ENCODE results near the gene GPR18.

The GPR18 gene

DNA sequence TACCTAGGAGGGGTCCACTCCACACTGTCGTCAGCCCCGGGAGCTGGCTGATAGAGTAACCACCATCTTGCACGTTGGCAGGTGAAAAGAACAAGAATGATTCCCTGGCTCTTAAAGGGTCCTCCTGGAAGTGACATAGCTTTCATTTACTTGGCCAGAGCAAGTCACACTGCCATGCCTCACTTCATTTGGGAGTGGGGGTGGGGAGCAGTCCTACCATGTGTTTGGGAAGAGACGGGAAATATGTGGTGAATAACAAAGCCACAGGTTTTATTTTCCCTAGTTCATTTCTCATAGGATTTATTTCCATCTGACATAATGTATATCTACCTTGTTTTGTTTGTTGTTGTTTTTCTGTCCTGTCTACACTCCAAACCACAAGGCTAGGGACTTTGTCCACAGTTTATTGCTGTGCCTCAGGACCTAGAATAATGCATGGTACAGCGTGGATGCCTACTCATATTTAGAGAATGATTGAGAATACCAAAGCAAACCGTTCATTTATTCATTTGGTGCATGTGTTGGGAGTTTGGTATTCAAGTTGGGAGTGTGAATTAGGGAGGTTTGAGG lies 30.8 kb downstream of the GPR18 start:
- no peak overlapping the region for H3K4me3 ChIP-seq (ENCODE audit: low read depth in 1 of 2, low read length in 2 of 2)
- H3K36me3 ChIP-seq (ENCODE audit: control insufficient read depth in 1 of 2, insufficient read depth in 2 of 2, low read length in 2 of 2) = no peaks in the 10 kb centered on the region
- no peaks in the 10 kb centered on the region for H3K27me3 ChIP-seq (ENCODE audit: low read depth, low read length)
- H3K4me1 ChIP-seq (ENCODE audit: control insufficient read depth in 1 of 2, insufficient read depth in 2 of 2, low read length in 2 of 2) = peaks cover 7 to 28% of the 10 kb centered on the region in 2 donors
- H3K9me3 ChIP-seq (ENCODE audit: control insufficient read depth in 1 of 2, low read length in 2 of 2) = no peaks in the 10 kb centered on the region
- H3K27ac ChIP-seq (ENCODE audit: low read length) = no peak overlapping the region

DNA sequence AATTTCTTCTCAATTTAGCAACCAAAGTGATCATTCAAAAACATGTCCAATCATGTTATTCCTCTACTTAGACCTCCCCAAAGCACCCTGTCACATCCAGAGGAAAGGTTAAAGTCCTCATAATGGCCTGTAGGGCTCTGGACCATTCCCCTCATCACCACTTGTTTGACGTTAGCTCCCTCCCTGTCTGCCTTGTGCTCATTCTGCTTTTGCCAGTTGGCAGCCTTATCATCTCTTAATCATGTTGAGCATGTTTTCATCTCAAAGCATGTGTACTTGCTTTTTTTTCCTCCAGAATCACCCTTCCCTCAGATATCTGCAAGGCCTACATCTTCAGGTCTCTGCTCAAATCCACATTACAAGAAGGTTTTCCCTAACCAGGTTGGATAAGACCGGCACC lies 31.7 kb downstream of the GPR18 start:
- Histone ChIP-seq H3K9me3 (ENCODE audit: control insufficient read depth in 1 of 2, low read length in 2 of 2) (no peaks in the 10 kb centered on the region), H3K27me3 (ENCODE audit: low read depth, low read length) (no peaks in the 10 kb centered on the region), H3K36me3 (ENCODE audit: control insufficient read depth in 1 of 2, insufficient read depth in 2 of 2, low read length in 2 of 2) (no peaks in the 10 kb centered on the region), H3K4me1 (ENCODE audit: control insufficient read depth in 1 of 2, insufficient read depth in 2 of 2, low read length in 2 of 2) (peaks cover 7 to 28% of the 10 kb centered on the region in 2 donors), H3K4me3 (ENCODE audit: low read depth in 1 of 2, low read length in 2 of 2) (no peak overlapping the region), H3K27ac (ENCODE audit: low read length) (no peak overlapping the region)

DNA sequence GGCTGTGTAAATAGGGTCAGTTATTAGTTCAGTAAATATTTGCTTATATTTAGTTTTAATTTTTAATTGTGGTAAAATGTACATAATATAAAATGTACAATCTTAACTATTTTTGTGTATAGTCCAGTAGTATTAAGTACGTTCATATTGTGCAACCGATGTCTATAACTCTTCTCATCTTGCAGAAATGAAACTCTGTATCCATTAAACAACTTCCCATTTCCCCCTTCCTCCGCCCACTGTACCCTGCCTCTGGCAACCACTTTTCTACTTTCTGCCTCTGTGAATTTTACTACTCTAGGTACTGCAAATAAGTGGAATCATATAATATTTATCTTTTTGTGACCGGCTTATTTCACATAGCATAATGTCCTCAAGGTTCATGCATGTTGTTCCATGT lies 33.1 kb downstream of the GPR18 start:
- Histone ChIP-seq H3K27ac (ENCODE audit: low read length) (no peak overlapping the region), H3K4me1 (ENCODE audit: control insufficient read depth in 1 of 2, insufficient read depth in 2 of 2, low read length in 2 of 2) (peaks cover 7 to 30% of the 10 kb centered on the region in 2 donors), H3K4me3 (ENCODE audit: low read depth in 1 of 2, low read length in 2 of 2) (no peak overlapping the region), H3K27me3 (ENCODE audit: low read depth, low read length) (no peaks in the 10 kb centered on the region), H3K9me3 (ENCODE audit: control insufficient read depth in 1 of 2, low read length in 2 of 2) (no peaks in the 10 kb centered on the region), H3K36me3 (ENCODE audit: control insufficient read depth in 1 of 2, insufficient read depth in 2 of 2, low read length in 2 of 2) (no peaks in the 10 kb centered on the region)

- no peaks in the 10 kb centered on the region for H3K9me3 ChIP-seq (ENCODE audit: control insufficient read depth in 1 of 2, low read length in 2 of 2)
- no peaks in the 10 kb centered on the region for H3K36me3 ChIP-seq (ENCODE audit: control insufficient read depth in 1 of 2, insufficient read depth in 2 of 2, low read length in 2 of 2)
- no peak overlapping the region for H3K4me3 ChIP-seq (ENCODE audit: low read depth in 1 of 2, low read length in 2 of 2)
- peaks cover 7 to 33% of the 10 kb centered on the region in 2 donors for H3K4me1 ChIP-seq (ENCODE audit: control insufficient read depth in 1 of 2, insufficient read depth in 2 of 2, low read length in 2 of 2)
- H3K27ac ChIP-seq (ENCODE audit: low read length) = no peak overlapping the region
- H3K27me3 ChIP-seq (ENCODE audit: low read depth, low read length) = no peaks in the 10 kb centered on the region
Observed at GRCh38 chr13:99224021-99224420, 34.2 kb downstream of the GPR18 start.

- Histone ChIP-seq H3K36me3 (ENCODE audit: control insufficient read depth in 1 of 2, insufficient read depth in 2 of 2, low read length in 2 of 2) (no peaks in the 10 kb centered on the region), H3K9me3 (ENCODE audit: control insufficient read depth in 1 of 2, low read length in 2 of 2) (no peaks in the 10 kb centered on the region), H3K4me1 (ENCODE audit: control insufficient read depth in 1 of 2, insufficient read depth in 2 of 2, low read length in 2 of 2) (peaks cover 9 to 33% of the 10 kb centered on the region in 2 donors), H3K27me3 (ENCODE audit: low read depth, low read length) (no peaks in the 10 kb centered on the region), H3K27ac (ENCODE audit: low read length) (no peak overlapping the region), H3K4me3 (ENCODE audit: low read depth in 1 of 2, low read length in 2 of 2) (no peak overlapping the region)
Observed at GRCh38 chr13:99223587-99223986, 34.6 kb downstream of the GPR18 start.

DNA sequence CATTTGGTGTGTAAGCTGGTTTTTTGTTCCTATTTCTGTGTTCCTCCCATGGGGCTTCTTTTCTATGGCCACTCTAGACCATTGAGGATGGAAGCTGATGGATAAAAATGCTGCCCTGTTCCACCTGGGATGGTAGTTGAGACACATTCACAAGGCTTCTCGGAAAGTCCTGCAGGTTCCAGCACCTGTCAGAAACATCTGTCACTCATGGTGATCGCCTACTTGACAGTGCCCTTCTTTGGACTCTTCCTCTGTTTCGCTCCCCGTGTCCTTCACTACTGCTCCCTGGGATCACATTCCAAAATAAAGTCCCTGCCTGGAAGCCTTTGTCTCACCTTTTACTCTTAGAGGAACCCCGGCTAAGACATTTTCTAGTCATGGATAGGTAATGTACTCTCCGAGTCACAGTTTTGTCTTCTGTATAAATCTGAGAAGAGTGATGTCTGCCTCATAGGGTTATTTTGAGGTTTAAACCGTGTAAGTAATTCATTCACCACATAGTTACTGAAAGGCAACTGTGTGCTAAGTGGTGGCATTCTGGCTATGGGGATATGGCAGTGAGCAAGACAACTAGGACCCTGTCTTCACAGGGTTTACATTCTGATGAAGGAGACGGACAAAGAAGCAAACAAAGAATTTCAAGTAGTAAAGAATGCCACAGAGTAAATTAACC lies 36.5 kb downstream of the GPR18 start:
- no peaks in the 10 kb centered on the region for H3K36me3 ChIP-seq (ENCODE audit: control insufficient read depth in 1 of 2, insufficient read depth in 2 of 2, low read length in 2 of 2)
- peaks cover 15 to 40% of the 10 kb centered on the region in 2 donors for H3K4me1 ChIP-seq (ENCODE audit: control insufficient read depth in 1 of 2, insufficient read depth in 2 of 2, low read length in 2 of 2)
- no peaks in the 10 kb centered on the region for H3K9me3 ChIP-seq (ENCODE audit: control insufficient read depth in 1 of 2, low read length in 2 of 2)
- H3K4me3 ChIP-seq (ENCODE audit: low read depth in 1 of 2, low read length in 2 of 2) = no peak overlapping the region
- H3K27ac ChIP-seq (ENCODE audit: low read length) = no peak overlapping the region
- no peaks in the 10 kb centered on the region for H3K27me3 ChIP-seq (ENCODE audit: low read depth, low read length)

- Histone ChIP-seq H3K4me1 (ENCODE audit: control insufficient read depth in 1 of 2, insufficient read depth in 2 of 2, low read length in 2 of 2) (peaks cover 8 to 26% of the 10 kb centered on the region in 2 donors), H3K9me3 (ENCODE audit: control insufficient read depth in 1 of 2, low read length in 2 of 2) (no peaks in the 10 kb centered on the region), H3K27ac (ENCODE audit: low read length) (no peak overlapping the region), H3K36me3 (ENCODE audit: control insufficient read depth in 1 of 2, insufficient read depth in 2 of 2, low read length in 2 of 2) (no peaks in the 10 kb centered on the region), H3K4me3 (ENCODE audit: low read depth in 1 of 2, low read length in 2 of 2) (no peak overlapping the region), H3K27me3 (ENCODE audit: low read depth, low read length) (no peaks in the 10 kb centered on the region)
Observed at GRCh38 chr13:99220199-99220935, 37.8 kb downstream of the GPR18 start.

- peak overlapping the region; percentile 16 for H3K27ac ChIP-seq (ENCODE audit: low read length)
Observed at GRCh38 chr13:99218969-99219368, 39.2 kb downstream of the GPR18 start.

DNA sequence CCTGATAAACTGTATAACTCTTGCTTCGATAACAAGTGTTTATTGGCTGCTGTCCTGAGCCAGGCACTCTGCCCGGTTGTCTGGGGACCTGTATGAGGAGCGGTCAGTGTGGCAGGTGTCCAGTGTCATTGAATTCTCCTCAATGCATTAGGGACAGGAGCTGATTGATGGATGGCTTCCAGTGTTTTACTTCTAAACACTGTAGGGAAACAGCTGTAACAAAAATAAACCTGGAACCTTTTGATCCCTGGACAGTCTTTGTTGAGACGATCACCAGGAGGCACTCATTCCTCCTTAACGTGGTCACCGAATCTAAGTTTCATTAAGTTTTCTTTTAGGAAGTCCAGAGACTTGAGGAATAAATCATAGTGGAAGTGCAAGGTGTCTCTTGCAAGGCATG lies 39.6 kb downstream of the GPR18 start:
- peak overlapping the region; percentile 16 for H3K27ac ChIP-seq (ENCODE audit: low read length)
- H3K4me3 ChIP-seq (ENCODE audit: low read depth in 1 of 2, low read length in 2 of 2) = no peak overlapping the region

More at GRCh38 chr13:99218969-99219368, 39.2 kb downstream of the GPR18 start:
- Histone ChIP-seq H3K27me3 (ENCODE audit: low read depth, low read length) (no peaks in the 10 kb centered on the region), H3K36me3 (ENCODE audit: control insufficient read depth in 1 of 2, insufficient read depth in 2 of 2, low read length in 2 of 2) (no peaks in the 10 kb centered on the region), H3K4me1 (ENCODE audit: control insufficient read depth in 1 of 2, insufficient read depth in 2 of 2, low read length in 2 of 2) (peaks cover 8 to 29% of the 10 kb centered on the region in 2 donors), H3K4me3 (ENCODE audit: low read depth in 1 of 2, low read length in 2 of 2) (no peak overlapping the region), H3K9me3 (ENCODE audit: control insufficient read depth in 1 of 2, low read length in 2 of 2) (no peaks in the 10 kb centered on the region)

DNA sequence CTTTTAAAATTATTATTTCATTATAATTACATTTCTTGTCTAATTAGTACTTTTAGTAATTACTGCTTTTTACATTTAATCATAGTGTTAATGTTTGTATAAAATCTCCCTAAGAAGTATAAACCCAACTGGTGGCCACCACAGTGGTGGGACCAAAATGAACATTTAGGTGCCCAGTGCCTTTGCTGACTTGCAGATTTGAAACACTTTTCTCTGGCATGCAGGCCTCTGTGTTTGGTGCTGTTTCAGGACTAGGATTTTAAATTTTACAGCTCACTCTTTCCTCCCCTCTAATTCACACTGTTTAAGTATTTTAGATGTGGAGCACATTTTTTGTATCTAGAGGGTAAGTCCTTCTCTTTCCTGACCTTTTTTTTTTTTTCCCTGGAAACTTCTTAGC lies 40.1 kb downstream of the GPR18 start:
- H3K36me3 ChIP-seq (ENCODE audit: control insufficient read depth in 1 of 2, insufficient read depth in 2 of 2, low read length in 2 of 2) = no peaks in the 10 kb centered on the region
- no peak overlapping the region for H3K27ac ChIP-seq (ENCODE audit: low read length)
- H3K4me1 ChIP-seq (ENCODE audit: control insufficient read depth in 1 of 2, insufficient read depth in 2 of 2, low read length in 2 of 2) = peaks cover 8 to 29% of the 10 kb centered on the region in 2 donors
- H3K9me3 ChIP-seq (ENCODE audit: control insufficient read depth in 1 of 2, low read length in 2 of 2) = no peaks in the 10 kb centered on the region
- H3K4me3 ChIP-seq (ENCODE audit: low read depth in 1 of 2, low read length in 2 of 2) = no peak overlapping the region
- no peaks in the 10 kb centered on the region for H3K27me3 ChIP-seq (ENCODE audit: low read depth, low read length)

More for the DNA sequence above, 39.6 kb downstream of the GPR18 start:
- H3K4me1 ChIP-seq (ENCODE audit: control insufficient read depth in 1 of 2, insufficient read depth in 2 of 2, low read length in 2 of 2) = peaks cover 8 to 29% of the 10 kb centered on the region in 2 donors
- no peaks in the 10 kb centered on the region for H3K27me3 ChIP-seq (ENCODE audit: low read depth, low read length)
- no peaks in the 10 kb centered on the region for H3K9me3 ChIP-seq (ENCODE audit: control insufficient read depth in 1 of 2, low read length in 2 of 2)
- H3K36me3 ChIP-seq (ENCODE audit: control insufficient read depth in 1 of 2, insufficient read depth in 2 of 2, low read length in 2 of 2) = no peaks in the 10 kb centered on the region

DNA sequence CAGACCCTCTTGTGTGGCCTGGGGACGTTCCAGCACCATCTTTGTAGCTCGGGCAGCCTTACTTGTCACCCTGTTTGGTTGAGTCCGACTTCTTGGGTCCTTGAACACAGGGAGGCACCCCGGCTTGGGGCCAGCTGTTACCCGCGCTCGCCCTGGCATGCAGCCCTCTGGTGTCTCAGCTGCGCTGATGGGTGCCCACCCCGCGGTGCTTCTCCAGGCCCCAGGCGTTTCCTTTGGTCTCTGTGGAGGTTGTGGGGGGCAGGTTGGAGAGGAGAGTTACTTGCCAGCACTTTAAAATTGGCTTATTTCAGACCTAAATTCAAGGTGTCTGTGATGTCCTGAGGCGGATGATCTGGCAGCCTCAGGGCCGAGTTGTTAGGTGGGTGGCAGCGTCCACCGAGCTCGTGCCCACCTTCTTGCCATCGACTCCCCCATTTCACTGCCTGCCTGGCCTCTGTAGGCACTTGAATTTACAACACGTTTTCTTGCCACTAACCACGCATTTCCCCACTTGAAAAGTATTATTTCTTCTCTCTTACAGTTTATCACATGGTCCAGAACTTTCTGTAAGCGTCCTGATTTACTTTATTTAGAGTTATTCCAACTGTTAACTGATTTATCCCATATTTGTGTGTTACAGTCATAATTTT lies 40.6 kb downstream of the GPR18 start:
- Histone ChIP-seq H3K27ac (ENCODE audit: low read length) (no peak overlapping the region), H3K4me1 (ENCODE audit: control insufficient read depth in 1 of 2, insufficient read depth in 2 of 2, low read length in 2 of 2) (peaks cover 8 to 29% of the 10 kb centered on the region in 2 donors), H3K27me3 (ENCODE audit: low read depth, low read length) (no peaks in the 10 kb centered on the region), H3K36me3 (ENCODE audit: control insufficient read depth in 1 of 2, insufficient read depth in 2 of 2, low read length in 2 of 2) (no peaks in the 10 kb centered on the region), H3K9me3 (ENCODE audit: control insufficient read depth in 1 of 2, low read length in 2 of 2) (no peaks in the 10 kb centered on the region), H3K4me3 (ENCODE audit: low read depth in 1 of 2, low read length in 2 of 2) (no peak overlapping the region)
